ENCODE data around the gene DNAJA4. TPM values are rescaled to one million over a fixed set of nuclear protein-coding genes. Genes with fewer than 3 reads are reported as not detected.

Gene DNAJA4
- total and polyA plus RNA-seq, 2 of the 8 experiments (the other 6 are each of a cell fraction or from before 2014, with no cell fraction given) = 3.6 to 6.2 TPM

- Histone ChIP-seq H3K4me1 (replicated peaks in 1 of 4; ENCODE audit: control insufficient read depth in 3 of 4, insufficient read depth in 4 of 4, low read length in 3 of 4) (0 out of 7 replicates have a peak, but pooled peaks cover 0 to 3% (median 0%) of the 10 kb centered on the region in 4 experiments), H2BK15ac (ENCODE audit: low read length) (no peak overlapping the region), H2BK12ac (ENCODE audit: low read depth, low read length) (no peak overlapping the region), H4K5ac (ENCODE audit: insufficient read length, low read depth, low read length) (no peak overlapping the region), H2AK5ac (ENCODE audit: low read depth, low read length) (no peak overlapping the region), H3K4ac (replicated peaks; ENCODE audit: insufficient read length, low read depth, low read length) (no peak overlapping the region), H3K27ac (ENCODE audit: low read depth, low read length) (no peak overlapping the region), H3K18ac (ENCODE audit: extremely low read depth, low read length) (no peak overlapping the region), H3K14ac (ENCODE audit: insufficient read length) (no peak overlapping the region), H4K8ac (ENCODE audit: extremely low read depth, insufficient read depth, low read length) (no peak overlapping the region), H3K79me1 (ENCODE audit: low read depth, low read length) (no peaks in the 10 kb centered on the region), H2BK20ac (ENCODE audit: low read length) (no peak overlapping the region), H2BK120ac (replicated peaks; ENCODE audit: low read depth, low read length) (no peak overlapping the region), H4K91ac (replicated peaks; ENCODE audit: insufficient read length, low read length) (no peak overlapping the region), H2AFZ (ENCODE audit: low read length) (no peak overlapping the region), H3K23ac (ENCODE audit: insufficient read length) (no peak overlapping the region), H3K27me3 (replicated peaks in 1 of 4; ENCODE audit: control insufficient read depth in 3 of 4, extremely low read depth in 1 of 4, insufficient read depth in 3 of 4, low read length in 3 of 4) (peaks cover 0 to 19% (median 10%) of the 10 kb centered on the region in 4 experiments; a peak in 4 of 7 replicates), H3K4me3 (ENCODE audit: extremely low read depth in 1 of 4, insufficient read depth in 2 of 4, low read depth in 3 of 4, low read length in 4 of 4) (no peak overlapping the region), H3K23me2 (ENCODE audit: low read depth, low read length) (no peaks in the 10 kb centered on the region; the same call in 1 of the 2 replicates), H3K56ac (replicated peaks; ENCODE audit: insufficient read length, low read depth, low read length) (no peak overlapping the region), H4K20me1 (replicated peaks in 1 of 2; ENCODE audit: control insufficient read depth in 1 of 2, insufficient read depth in 2 of 2, low read length in 2 of 2) (no peaks in the 10 kb centered on the region), H3K9ac (replicated peaks in 1 of 4; ENCODE audit: extremely low read depth in 1 of 4, low read depth in 3 of 4, low read length in 3 of 4) (no peak overlapping the region), H3K4me2 (ENCODE audit: insufficient read depth in 1 of 2, low read depth in 2 of 2, low read length in 2 of 2) (no peak overlapping the region; a peak in 1 of 4 replicates), H3K9me3 (ENCODE audit: insufficient read depth in 2 of 2, low read depth in 1 of 2, low read length in 1 of 2) (no peaks in the 10 kb centered on the region), H3K79me2 (ENCODE audit: control insufficient read depth in 1 of 2, insufficient read depth in 2 of 2, low read length in 2 of 2) (no peaks in the 10 kb centered on the region), H2BK5ac (ENCODE audit: low read depth, low read length) (no peak overlapping the region), H3K36me3 (ENCODE audit: control insufficient read depth in 2 of 4, insufficient read depth in 4 of 4, low read length in 3 of 4) (no peaks in the 10 kb centered on the region)
- DNase-seq (ENCODE audit: low read depth in 1 of 2, low spot score in 2 of 2) (no peak), FAIRE-seq (no peak)
- ChIA-PET CTCF (ENCODE audit: partially characterized antibody) (interaction anchor here (0.6 to 2.5 kb wide), 8 partner anchors 9 to 266 kb away, joined by 3 to 11 read pairs (median 4); no protein-coding TSS in a partner anchor), POLR2A (ENCODE audit: partially characterized antibody) (interaction anchor here (0.9 to 2.7 kb wide), 7 partner anchors 10 to 172 kb away, joined by 3 to 7 read pairs (median 5); partner anchors contain the start of gene IREB2)
- WGBS, 2 experiments (ENCODE audit: extremely low coverage in 1 of 2, insufficient coverage in 1 of 2, insufficient read length in 1 of 2, insufficient replicate concordance in 2 of 2, low coverage in 1 of 2, low lambda C conversion rate in 2 of 2, missing lambda C conversion rate in 1 of 2) = 86% methylated on average over 9 of the region's 9 CpGs; no CpG with 5 or more reads in 1 of the 2 experiments
- TF ChIP-seq KDM4A (IDR thresholded peaks at IDR 0.05; ENCODE audit: low read depth, low read length, severe bottlenecking) = no peak
- TF ChIP-seq HDAC6 (IDR thresholded peaks at IDR 0.05; ENCODE audit: low read depth, low read length) = no peak
- TF ChIP-seq MAX (IDR thresholded peaks at IDR 0.05) = no peak
- TF ChIP-seq CEBPB (IDR thresholded peaks at IDR 0.05; ENCODE audit: low read depth, low read length) = no peak
- TF ChIP-seq RFX5 (IDR thresholded peaks at IDR 0.05; ENCODE audit: borderline replicate concordance, low read depth, low read length) = no peak
- TF ChIP-seq CTCF (IDR thresholded peaks at IDR 0.05; ENCODE audit: control extremely low read depth in 1 of 3, insufficient read depth in 1 of 3, low read depth in 1 of 3, low read length in 3 of 3) = no peak
- no peak for TF ChIP-seq USF2 (IDR thresholded peaks at IDR 0.05; ENCODE audit: low read length)
- TF ChIP-seq EZH2 (IDR thresholded peaks at IDR 0.05; ENCODE audit: low read depth, low read length, severe bottlenecking) = no peak
Measured at GRCh38 chr15:78265752-78266224, 1.4 kb downstream of the DNAJA4 start.
